ENCODE results near the gene TMOD1.

Gene TMOD1

GRCh38 chr9:97503862-97504210 lies 2.4 kb downstream of the TMOD1 start:
- Mint-ChIP-seq H3K4me1 (peaks cover 10% of the 10 kb centered on the region), H3K36me3 (no peaks in the 10 kb centered on the region), H3K27me3 (peaks cover 16% of the 10 kb centered on the region), H3K27ac (no peak overlapping the region), H3K4me3 (no peak overlapping the region), H3K9me3 (no peaks in the 10 kb centered on the region)
- no peak for ATAC-seq (ENCODE audit: low read depth)
- DNase-seq (ENCODE audit: low spot score in 2 of 2): no peak

GRCh38 chr9:97504381-97505216 lies 3.1 kb downstream of the TMOD1 start:
- Mint-ChIP-seq H3K36me3 (no peaks in the 10 kb centered on the region), H3K4me1 (peaks cover 10% of the 10 kb centered on the region), H3K9me3 (no peaks in the 10 kb centered on the region), H3K27me3 (peaks cover 16% of the 10 kb centered on the region), H3K4me3 (no peak overlapping the region), H3K27ac (no peak overlapping the region)
- ATAC-seq (ENCODE audit: low read depth) (no peak), DNase-seq (ENCODE audit: low spot score in 2 of 2) (no peak)

GRCh38 chr9:97505845-97506244 lies 4.4 kb downstream of the TMOD1 start:
- peaks cover 7% of the 10 kb centered on the region for H3K4me1 Mint-ChIP-seq

GRCh38 chr9:97506306-97506705 lies 4.8 kb downstream of the TMOD1 start:
- peaks cover 11% of the 10 kb centered on the region for H3K4me1 Mint-ChIP-seq
- H3K36me3 Mint-ChIP-seq: no peaks in the 10 kb centered on the region
- no peak for DNase-seq (ENCODE audit: low spot score in 2 of 2)
- H3K27ac Mint-ChIP-seq: no peak overlapping the region
- H3K27me3 Mint-ChIP-seq: peaks cover 16% of the 10 kb centered on the region
- no peak overlapping the region for H3K4me3 Mint-ChIP-seq
- ATAC-seq (ENCODE audit: low read depth): no peak
- no peaks in the 10 kb centered on the region for H3K9me3 Mint-ChIP-seq

More at GRCh38 chr9:97505845-97506244, 4.4 kb downstream of the TMOD1 start:
- Mint-ChIP-seq H3K4me3 (no peak overlapping the region), H3K27ac (no peak overlapping the region), H3K36me3 (no peaks in the 10 kb centered on the region), H3K9me3 (no peaks in the 10 kb centered on the region), H3K27me3 (peaks cover 16% of the 10 kb centered on the region)
- DNase-seq (ENCODE audit: low spot score in 2 of 2) (no peak), ATAC-seq (ENCODE audit: low read depth) (no peak)

GRCh38 chr9:97506787-97507186 lies 5.3 kb downstream of the TMOD1 start:
- no peak for DNase-seq (ENCODE audit: low spot score in 2 of 2)
- Mint-ChIP-seq H3K27ac (no peak overlapping the region), H3K4me1 (peaks cover 13% of the 10 kb centered on the region), H3K36me3 (no peaks in the 10 kb centered on the region), H3K9me3 (no peaks in the 10 kb centered on the region), H3K4me3 (no peak overlapping the region), H3K27me3 (peaks cover 16% of the 10 kb centered on the region)
- ATAC-seq (ENCODE audit: low read depth): no peak

GRCh38 chr9:97507428-97507984 lies 6.0 kb downstream of the TMOD1 start:
- H3K27ac Mint-ChIP-seq: no peak overlapping the region
- H3K27me3 Mint-ChIP-seq: peaks cover 18% of the 10 kb centered on the region

GRCh38 chr9:97508852-97509251 lies 7.4 kb downstream of the TMOD1 start:
- H3K9me3 Mint-ChIP-seq: no peaks in the 10 kb centered on the region
- no peak overlapping the region for H3K27ac Mint-ChIP-seq
- no peak for DNase-seq (ENCODE audit: low spot score in 2 of 2)
- H3K4me3 Mint-ChIP-seq: no peak overlapping the region
- no peaks in the 10 kb centered on the region for H3K36me3 Mint-ChIP-seq
- H3K27me3 Mint-ChIP-seq: peaks cover 7% of the 10 kb centered on the region
- ATAC-seq (ENCODE audit: low read depth): no peak
- H3K4me1 Mint-ChIP-seq: peaks cover 6% of the 10 kb centered on the region

More at GRCh38 chr9:97507428-97507984, 6.0 kb downstream of the TMOD1 start:
- no peaks in the 10 kb centered on the region for H3K36me3 Mint-ChIP-seq
- DNase-seq (ENCODE audit: low spot score in 2 of 2) (no peak), ATAC-seq (ENCODE audit: low read depth) (no peak)
- H3K4me1 Mint-ChIP-seq: peaks cover 13% of the 10 kb centered on the region
- H3K9me3 Mint-ChIP-seq: no peaks in the 10 kb centered on the region
- no peak overlapping the region for H3K4me3 Mint-ChIP-seq

- peaks cover 5% of the 10 kb centered on the region for H3K27me3 Mint-ChIP-seq
- H3K27ac Mint-ChIP-seq: peak overlapping the region; percentile 58
- peak; percentile 70 for ATAC-seq (ENCODE audit: low read depth)
- H3K4me1 Mint-ChIP-seq: peaks cover 6% of the 10 kb centered on the region
- H3K4me3 Mint-ChIP-seq: no peak overlapping the region
- H3K36me3 Mint-ChIP-seq: no peaks in the 10 kb centered on the region
- H3K9me3 Mint-ChIP-seq: no peaks in the 10 kb centered on the region
- no peak for DNase-seq (ENCODE audit: low spot score in 2 of 2)
Observed at GRCh38 chr9:97510797-97511654, 9.6 kb downstream of the TMOD1 start.

GRCh38 chr9:97511655-97512427 lies 10.4 kb downstream of the TMOD1 start:
- Mint-ChIP-seq H3K36me3 (no peaks in the 10 kb centered on the region), H3K9me3 (no peaks in the 10 kb centered on the region), H3K27me3 (peaks cover 9% of the 10 kb centered on the region), H3K4me3 (no peak overlapping the region), H3K27ac (peak overlapping the region; percentile 58), H3K4me1 (peaks cover 6% of the 10 kb centered on the region)
- ATAC-seq (ENCODE audit: low read depth) (no peak), DNase-seq (ENCODE audit: low spot score in 2 of 2) (no peak)

- H3K4me3 Mint-ChIP-seq: no peak overlapping the region
- no peaks in the 10 kb centered on the region for H3K9me3 Mint-ChIP-seq
- ATAC-seq (ENCODE audit: low read depth) (no peak), DNase-seq (ENCODE audit: low spot score in 2 of 2) (no peak)
- peaks cover 6% of the 10 kb centered on the region for H3K4me1 Mint-ChIP-seq
- H3K36me3 Mint-ChIP-seq: no peaks in the 10 kb centered on the region
- H3K27ac Mint-ChIP-seq: no peak overlapping the region
- peaks cover 12% of the 10 kb centered on the region for H3K27me3 Mint-ChIP-seq
Observed at GRCh38 chr9:97512966-97513560, 11.6 kb downstream of the TMOD1 start.

- Mint-ChIP-seq H3K9me3 (no peaks in the 10 kb centered on the region), H3K4me3 (no peak overlapping the region), H3K27me3 (peaks cover 14% of the 10 kb centered on the region), H3K27ac (no peak overlapping the region), H3K4me1 (peaks cover 6% of the 10 kb centered on the region), H3K36me3 (no peaks in the 10 kb centered on the region)
- ATAC-seq (ENCODE audit: low read depth) (no peak), DNase-seq (ENCODE audit: low spot score in 2 of 2) (no peak)
Observed at GRCh38 chr9:97514531-97514930, 13.1 kb downstream of the TMOD1 start.

- Mint-ChIP-seq H3K27ac (no peak overlapping the region), H3K4me3 (no peak overlapping the region), H3K36me3 (no peaks in the 10 kb centered on the region), H3K27me3 (peaks cover 13% of the 10 kb centered on the region), H3K4me1 (peaks cover 6% of the 10 kb centered on the region), H3K9me3 (no peaks in the 10 kb centered on the region)
- ATAC-seq (ENCODE audit: low read depth) (no peak), DNase-seq (ENCODE audit: low spot score in 2 of 2) (no peak)
Observed at GRCh38 chr9:97515662-97516061, 14.2 kb downstream of the TMOD1 start.

- Mint-ChIP-seq H3K27me3 (peaks cover 11% of the 10 kb centered on the region), H3K27ac (peak overlapping the region; percentile 6)
- ATAC-seq (ENCODE audit: low read depth): no peak
Observed at GRCh38 chr9:97516111-97516510, 14.6 kb downstream of the TMOD1 start.

More at GRCh38 chr9:97516111-97516510, 14.6 kb downstream of the TMOD1 start:
- Mint-ChIP-seq H3K4me1 (peaks cover 4% of the 10 kb centered on the region), H3K36me3 (no peaks in the 10 kb centered on the region), H3K9me3 (no peaks in the 10 kb centered on the region), H3K4me3 (no peak overlapping the region)
- DNase-seq (ENCODE audit: low spot score in 2 of 2): no peak

Measured in memory B cell (primary cell).